Sigmoid colon (tissue), 4 donors: ENCODE data around the gene FOXN4.

Experiments
- POLR2AphosphoS5 ChIP-seq, 4 donors: sonication (generic); formaldehyde crosslinking; IDR thresholded peaks; one replicate each; pipeline ENCODE4 v1.6.1; 2017; ENCODE audit warnings: antibody characterized with exemption in 4 of 4
- TF ChIP-seq, protein P1 (sequence below), 4 experiments: fragments of 450-650 bp in 3 of 4; fragments of 200-600 bp in 1 of 4; IDR thresholded peaks; one replicate each; pipeline ENCODE4 v1.5.1; 2016 to 2019; ENCODE audit warnings: antibody characterized with exemption in 4 of 4, mild to moderate bottlenecking in 3 of 4, moderate library complexity in 2 of 4

DNA sequence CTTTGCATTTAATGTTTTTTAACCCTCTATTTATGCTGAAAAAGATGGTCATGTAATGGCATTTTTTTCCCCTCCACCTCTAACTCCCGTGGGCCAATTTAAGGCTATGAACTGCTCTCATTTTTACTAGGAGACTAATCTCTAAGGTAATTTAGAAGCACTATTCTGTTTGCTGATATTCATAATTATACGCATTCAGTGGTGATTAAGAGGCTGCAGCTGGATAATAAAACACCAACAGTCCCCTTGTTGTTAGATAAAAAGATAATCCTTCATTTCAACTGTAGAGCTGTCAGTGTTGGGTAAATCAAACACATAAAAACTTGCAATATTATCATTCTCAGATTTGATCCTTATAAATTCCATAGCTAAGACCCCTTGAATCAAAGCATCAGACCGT is 47.5 kb upstream of the FOXN4 start:
- TF ChIP-seq POLR2AphosphoS5 (IDR thresholded peaks at IDR 0.05): no peak
- TF ChIP-seq, protein P1, sequence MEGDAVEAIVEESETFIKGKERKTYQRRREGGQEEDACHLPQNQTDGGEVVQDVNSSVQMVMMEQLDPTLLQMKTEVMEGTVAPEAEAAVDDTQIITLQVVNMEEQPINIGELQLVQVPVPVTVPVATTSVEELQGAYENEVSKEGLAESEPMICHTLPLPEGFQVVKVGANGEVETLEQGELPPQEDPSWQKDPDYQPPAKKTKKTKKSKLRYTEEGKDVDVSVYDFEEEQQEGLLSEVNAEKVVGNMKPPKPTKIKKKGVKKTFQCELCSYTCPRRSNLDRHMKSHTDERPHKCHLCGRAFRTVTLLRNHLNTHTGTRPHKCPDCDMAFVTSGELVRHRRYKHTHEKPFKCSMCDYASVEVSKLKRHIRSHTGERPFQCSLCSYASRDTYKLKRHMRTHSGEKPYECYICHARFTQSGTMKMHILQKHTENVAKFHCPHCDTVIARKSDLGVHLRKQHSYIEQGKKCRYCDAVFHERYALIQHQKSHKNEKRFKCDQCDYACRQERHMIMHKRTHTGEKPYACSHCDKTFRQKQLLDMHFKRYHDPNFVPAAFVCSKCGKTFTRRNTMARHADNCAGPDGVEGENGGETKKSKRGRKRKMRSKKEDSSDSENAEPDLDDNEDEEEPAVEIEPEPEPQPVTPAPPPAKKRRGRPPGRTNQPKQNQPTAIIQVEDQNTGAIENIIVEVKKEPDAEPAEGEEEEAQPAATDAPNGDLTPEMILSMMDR (IDR thresholded peaks at IDR 0.05): no peak
